Measurements from ENCODE around the gene LONP2. TPM values are rescaled to one million over a fixed set of nuclear protein-coding genes. Genes with fewer than 3 reads are reported as not detected.

LONP2 gene
- total and polyA plus RNA-seq, 2 of the 13 experiments (the other 11 are each of a cell fraction or from before 2014, with no cell fraction given), result 39.2 to 63.3 TPM

GRCh38 chr16:48194828-48195556 lies 49.1 kb upstream of the LONP2 start (continued):
- no peak for TF ChIP-seq RORA (CRISPR knock-in tag; IDR thresholded peaks at IDR 0.05)
- TF ChIP-seq, protein P1, sequence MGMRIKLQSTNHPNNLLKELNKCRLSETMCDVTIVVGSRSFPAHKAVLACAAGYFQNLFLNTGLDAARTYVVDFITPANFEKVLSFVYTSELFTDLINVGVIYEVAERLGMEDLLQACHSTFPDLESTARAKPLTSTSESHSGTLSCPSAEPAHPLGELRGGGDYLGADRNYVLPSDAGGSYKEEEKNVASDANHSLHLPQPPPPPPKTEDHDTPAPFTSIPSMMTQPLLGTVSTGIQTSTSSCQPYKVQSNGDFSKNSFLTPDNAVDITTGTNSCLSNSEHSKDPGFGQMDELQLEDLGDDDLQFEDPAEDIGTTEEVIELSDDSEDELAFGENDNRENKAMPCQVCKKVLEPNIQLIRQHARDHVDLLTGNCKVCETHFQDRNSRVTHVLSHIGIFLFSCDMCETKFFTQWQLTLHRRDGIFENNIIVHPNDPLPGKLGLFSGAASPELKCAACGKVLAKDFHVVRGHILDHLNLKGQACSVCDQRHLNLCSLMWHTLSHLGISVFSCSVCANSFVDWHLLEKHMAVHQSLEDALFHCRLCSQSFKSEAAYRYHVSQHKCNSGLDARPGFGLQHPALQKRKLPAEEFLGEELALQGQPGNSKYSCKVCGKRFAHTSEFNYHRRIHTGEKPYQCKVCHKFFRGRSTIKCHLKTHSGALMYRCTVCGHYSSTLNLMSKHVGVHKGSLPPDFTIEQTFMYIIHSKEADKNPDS (CRISPR knock-in tag; IDR thresholded peaks at IDR 0.05), result no peak
- TF ChIP-seq KLF15 (CRISPR knock-in tag; IDR thresholded peaks at IDR 0.05; ENCODE audit: borderline replicate concordance), result no peak
- TF ChIP-seq NR2C2 (CRISPR knock-in tag; IDR thresholded peaks at IDR 0.05; ENCODE audit: borderline replicate concordance), result no peak
- TF ChIP-seq SOX13 (IDR thresholded peaks at IDR 0.05), result no peak
- TF ChIP-seq SOX13 (CRISPR knock-in tag; conservative IDR thresholded peaks at IDR 0.05 in 1 of 2, IDR thresholded peaks at IDR 0.05 in 1 of 2), result peak in 1 of 2 experiments; percentile 67; a peak in 2 of 4 replicates
- TF ChIP-seq HINFP (CRISPR knock-in tag; IDR thresholded peaks at IDR 0.05; ENCODE audit: low read depth), result no peak
- no peak for TF ChIP-seq SRSF9 (IDR thresholded peaks at IDR 0.05; ENCODE audit: borderline replicate concordance, insufficient read depth, low read depth, low read length, poor library complexity, severe bottlenecking)
- peak; percentile 41; the same call in 1 of the 2 replicates for TF ChIP-seq HOXA3 (CRISPR knock-in tag; IDR thresholded peaks at IDR 0.05)
- no peak for TF ChIP-seq NFYC (CRISPR knock-in tag; IDR thresholded peaks at IDR 0.05)
- TF ChIP-seq MED13 (CRISPR knock-in tag; IDR thresholded peaks at IDR 0.05), result no peak
- TF ChIP-seq POLR2AphosphoS5 (IDR thresholded peaks at IDR 0.05; ENCODE audit: low read depth, low read length), result no peak
- TF ChIP-seq, protein P2, sequence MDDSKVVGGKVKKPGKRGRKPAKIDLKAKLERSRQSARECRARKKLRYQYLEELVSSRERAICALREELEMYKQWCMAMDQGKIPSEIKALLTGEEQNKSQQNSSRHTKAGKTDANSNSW (CRISPR knock-in tag; IDR thresholded peaks at IDR 0.05; ENCODE audit: borderline replicate concordance), result no peak
- TF ChIP-seq ZC3H4 (CRISPR knock-in tag; IDR thresholded peaks at IDR 0.05; ENCODE audit: borderline replicate concordance), result no peak
- no peak for TF ChIP-seq ZBTB49 (CRISPR knock-in tag; IDR thresholded peaks at IDR 0.05; ENCODE audit: borderline replicate concordance)
- TF ChIP-seq, protein P3, sequence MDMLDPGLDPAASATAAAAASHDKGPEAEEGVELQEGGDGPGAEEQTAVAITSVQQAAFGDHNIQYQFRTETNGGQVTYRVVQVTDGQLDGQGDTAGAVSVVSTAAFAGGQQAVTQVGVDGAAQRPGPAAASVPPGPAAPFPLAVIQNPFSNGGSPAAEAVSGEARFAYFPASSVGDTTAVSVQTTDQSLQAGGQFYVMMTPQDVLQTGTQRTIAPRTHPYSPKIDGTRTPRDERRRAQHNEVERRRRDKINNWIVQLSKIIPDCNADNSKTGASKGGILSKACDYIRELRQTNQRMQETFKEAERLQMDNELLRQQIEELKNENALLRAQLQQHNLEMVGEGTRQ (IDR thresholded peaks at IDR 0.05; ENCODE audit: low read depth, low read length), result no peak
- TF ChIP-seq, protein P3 (CRISPR knock-in tag; IDR thresholded peaks at IDR 0.05; ENCODE audit: borderline replicate concordance), result no peak
- TF ChIP-seq TRIM24 (CRISPR knock-in tag; IDR thresholded peaks at IDR 0.05), result no peak
